SK-N-SH treated with all-trans-retinoic acid at 6 μM for 48 hours (cell line): ENCODE measurements around the gene MESP2.

Experiments
- ATAC-seq: fragments of 200-7000 bp; cut with Tn5 transposase; 3 replicates; pipeline ENCODE4 v1.9.1; 2020; ENCODE audit warnings: mild to moderate bottlenecking, moderate library complexity
- ARNTL ChIP-seq: fragments of 450-650 bp; formaldehyde crosslinking; IDR thresholded peaks from 2 replicates; pipeline ENCODE4 v1.5.0; 2020; ENCODE audit warnings: low read depth, mild to moderate bottlenecking, moderate library complexity, borderline replicate concordance
- BACH2 ChIP-seq: fragments of 250-450 bp; sonication (Bioruptor Pico); IDR thresholded peaks from 2 replicates; pipeline ENCODE4 v1.9.0; 2021; ENCODE audit warnings: mild to moderate bottlenecking, borderline replicate concordance
- CSDC2 ChIP-seq: fragments of 250-450 bp; sonication (Bioruptor Pico); IDR thresholded peaks from 2 replicates; pipeline ENCODE4 v1.5.0; 2020; ENCODE audit warnings: mild to moderate bottlenecking, moderate library complexity
- ESRRG ChIP-seq: fragments of 250-450 bp; sonication (Bioruptor Pico); IDR thresholded peaks from 2 replicates; pipeline ENCODE4 v1.6.1; 2021; ENCODE audit warnings: mild to moderate bottlenecking
- GLIS3 ChIP-seq: fragments of 250-450 bp; sonication (Bioruptor Pico); IDR thresholded peaks from 2 replicates; pipeline ENCODE4 v1.5.0; 2020; ENCODE audit warnings: mild to moderate bottlenecking, moderate library complexity
- ISL1 ChIP-seq: fragments of 250-450 bp; sonication (Bioruptor Pico); IDR thresholded peaks from 2 replicates; pipeline ENCODE4 v2.1.2; 2022; ENCODE audit warnings: mild to moderate bottlenecking, moderate library complexity
- OSR1 ChIP-seq: fragments of 250-450 bp; sonication (Bioruptor Pico); IDR thresholded peaks from 2 replicates; pipeline ENCODE4 v1.8.0; 2022; ENCODE audit warnings: moderate library complexity, mild to moderate bottlenecking, inconsistent platforms
- PPARA ChIP-seq: fragments of 250-450 bp; sonication (Bioruptor Pico); IDR thresholded peaks from 2 replicates; pipeline ENCODE4 v1.5.0; 2020; ENCODE audit warnings: mild to moderate bottlenecking, borderline replicate concordance
- RARB ChIP-seq: fragments of 250-450 bp; sonication (Bioruptor Pico); IDR thresholded peaks from 2 replicates; pipeline ENCODE4 v1.8.0; 2021; ENCODE audit warnings: mild to moderate bottlenecking, moderate library complexity
- SNAI2 ChIP-seq: fragments of 250-450 bp; sonication (Bioruptor Pico); IDR thresholded peaks from 2 replicates; pipeline ENCODE4 v1.5.0; 2020; ENCODE audit warnings: mild to moderate bottlenecking, moderate library complexity
- TCF4 ChIP-seq: fragments of 250-450 bp; sonication (Bioruptor Pico); IDR thresholded peaks from 2 replicates; pipeline ENCODE4 v1.8.0; 2021; ENCODE audit warnings: mild to moderate bottlenecking, moderate library complexity, borderline replicate concordance
- TOX ChIP-seq: fragments of 250-450 bp; sonication (Bioruptor Pico); IDR thresholded peaks from 2 replicates; pipeline ENCODE4 v1.8.0; 2021; ENCODE audit warnings: mild to moderate bottlenecking, moderate library complexity, borderline replicate concordance
- ZC3H10 ChIP-seq: fragments of 250-450 bp; sonication (Bioruptor Pico); IDR thresholded peaks from 2 replicates; pipeline ENCODE4 v1.5.1; 2021; ENCODE audit warnings: mild to moderate bottlenecking, moderate library complexity
- ZFP3 ChIP-seq: fragments of 250-450 bp; sonication (Bioruptor Pico); IDR thresholded peaks from 2 replicates; pipeline ENCODE4 v1.5.0; 2020; ENCODE audit warnings: mild to moderate bottlenecking, moderate library complexity
- ZNF565 ChIP-seq: fragments of 450-650 bp; formaldehyde crosslinking; conservative IDR thresholded peaks from 2 replicates; pipeline ENCODE4 v1.5.0; 2020; ENCODE audit warnings: low read depth, mild to moderate bottlenecking, moderate library complexity
- ZNF70 ChIP-seq: fragments of 450-650 bp; formaldehyde crosslinking; IDR thresholded peaks from 2 replicates; pipeline ENCODE4 v1.5.0; 2020; ENCODE audit warnings: mild to moderate bottlenecking, moderate library complexity
- ZNF8 ChIP-seq: fragments of 450-650 bp; formaldehyde crosslinking; IDR thresholded peaks from 2 replicates; pipeline ENCODE4 v1.5.0; 2020; ENCODE audit warnings: mild to moderate bottlenecking, moderate library complexity
- TF ChIP-seq, protein P1 (sequence below): fragments of 250-450 bp; sonication (Bioruptor Pico); IDR thresholded peaks from 2 replicates; pipeline ENCODE4 v1.5.0; 2020; ENCODE audit warnings: mild to moderate bottlenecking, moderate library complexity
- TF ChIP-seq, protein P2 (sequence below): fragments of 250-450 bp; sonication (Bioruptor Pico); IDR thresholded peaks from 2 replicates; pipeline ENCODE4 v1.5.1; 2021; ENCODE audit warnings: mild to moderate bottlenecking, moderate library complexity
- TF ChIP-seq, protein P3 (sequence below): fragments of 250-450 bp; sonication (Bioruptor Pico); IDR thresholded peaks from 2 replicates; pipeline ENCODE4 v1.5.1; 2020; ENCODE audit warnings: low read depth, mild to moderate bottlenecking, moderate library complexity
- TF ChIP-seq, protein P4 (sequence below): fragments of 250-450 bp; sonication (Bioruptor Pico); IDR thresholded peaks from 2 replicates; pipeline ENCODE4 v1.8.0; 2021; ENCODE audit warnings: low read depth, mild to moderate bottlenecking, moderate library complexity, borderline replicate concordance

Gene MESP2

DNA sequence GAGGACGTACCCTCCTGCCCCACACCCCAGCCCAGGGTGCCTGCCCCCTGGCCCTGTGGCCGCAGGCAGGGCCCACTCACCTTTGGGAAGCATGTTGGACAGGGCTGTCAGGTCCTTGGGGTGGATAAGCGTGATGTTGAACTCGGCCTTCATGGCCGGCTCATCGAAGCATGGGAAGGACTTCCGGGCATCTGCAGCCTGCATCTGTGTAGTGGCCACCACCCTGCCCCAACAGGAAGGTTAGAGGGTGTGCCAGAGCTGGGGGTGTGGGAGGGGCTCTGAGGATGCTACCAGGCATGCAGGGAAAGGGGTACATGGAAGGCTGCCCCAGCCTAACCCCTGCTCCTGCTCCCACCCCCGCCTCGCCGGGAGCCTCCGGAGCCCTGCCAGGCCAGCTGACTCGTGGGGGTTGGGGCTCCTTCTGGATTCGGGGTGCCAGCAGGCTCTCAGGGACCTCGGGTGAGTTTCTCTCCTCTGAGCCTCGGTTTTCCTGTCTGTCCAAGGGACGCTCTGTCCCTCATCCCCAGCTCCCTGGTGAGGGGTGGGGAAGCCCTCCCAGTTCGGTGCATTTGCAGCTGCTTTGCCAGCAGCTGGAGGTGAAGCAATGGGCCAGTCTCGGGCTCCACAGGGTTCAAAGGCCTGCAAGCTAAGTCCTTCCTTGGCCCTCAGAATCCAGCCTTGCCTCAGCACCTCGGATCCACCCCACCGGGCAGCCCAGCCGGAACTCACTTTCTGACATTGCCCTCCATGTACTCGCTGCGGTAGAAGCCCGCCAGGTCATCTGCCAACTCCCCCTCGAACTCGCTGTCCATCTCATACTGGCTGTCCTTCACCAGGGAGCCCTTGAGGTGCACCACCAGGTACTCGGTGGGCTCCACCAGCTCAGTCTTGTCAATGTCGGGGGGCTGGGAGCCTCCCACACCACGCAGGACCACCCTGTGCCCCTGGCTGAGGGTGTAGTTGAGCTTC lies 29.4 kb downstream of the MESP2 start:
- ATAC-seq: no peak
- TF ChIP-seq PPARA (CRISPR knock-in tag): no peak

DNA sequence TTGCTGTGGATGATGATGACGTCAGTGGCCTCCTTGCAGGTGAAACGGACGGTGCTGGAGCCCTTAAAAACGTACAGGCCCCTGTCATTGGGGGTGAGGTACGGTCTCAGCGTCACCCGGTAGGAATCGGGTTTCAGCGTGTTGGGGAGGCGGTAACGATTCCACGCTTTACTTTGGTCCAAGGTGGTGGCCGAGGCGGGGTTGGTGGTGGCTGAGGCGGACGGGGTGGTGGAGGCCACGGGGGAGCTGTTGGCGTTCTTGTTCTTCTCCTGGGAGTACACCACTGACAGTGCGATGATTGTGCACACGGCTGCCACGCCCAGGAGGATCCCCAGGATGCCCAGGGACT lies 30.1 kb downstream of the MESP2 start:
- no peak for TF ChIP-seq ISL1
- TF ChIP-seq, protein P1, sequence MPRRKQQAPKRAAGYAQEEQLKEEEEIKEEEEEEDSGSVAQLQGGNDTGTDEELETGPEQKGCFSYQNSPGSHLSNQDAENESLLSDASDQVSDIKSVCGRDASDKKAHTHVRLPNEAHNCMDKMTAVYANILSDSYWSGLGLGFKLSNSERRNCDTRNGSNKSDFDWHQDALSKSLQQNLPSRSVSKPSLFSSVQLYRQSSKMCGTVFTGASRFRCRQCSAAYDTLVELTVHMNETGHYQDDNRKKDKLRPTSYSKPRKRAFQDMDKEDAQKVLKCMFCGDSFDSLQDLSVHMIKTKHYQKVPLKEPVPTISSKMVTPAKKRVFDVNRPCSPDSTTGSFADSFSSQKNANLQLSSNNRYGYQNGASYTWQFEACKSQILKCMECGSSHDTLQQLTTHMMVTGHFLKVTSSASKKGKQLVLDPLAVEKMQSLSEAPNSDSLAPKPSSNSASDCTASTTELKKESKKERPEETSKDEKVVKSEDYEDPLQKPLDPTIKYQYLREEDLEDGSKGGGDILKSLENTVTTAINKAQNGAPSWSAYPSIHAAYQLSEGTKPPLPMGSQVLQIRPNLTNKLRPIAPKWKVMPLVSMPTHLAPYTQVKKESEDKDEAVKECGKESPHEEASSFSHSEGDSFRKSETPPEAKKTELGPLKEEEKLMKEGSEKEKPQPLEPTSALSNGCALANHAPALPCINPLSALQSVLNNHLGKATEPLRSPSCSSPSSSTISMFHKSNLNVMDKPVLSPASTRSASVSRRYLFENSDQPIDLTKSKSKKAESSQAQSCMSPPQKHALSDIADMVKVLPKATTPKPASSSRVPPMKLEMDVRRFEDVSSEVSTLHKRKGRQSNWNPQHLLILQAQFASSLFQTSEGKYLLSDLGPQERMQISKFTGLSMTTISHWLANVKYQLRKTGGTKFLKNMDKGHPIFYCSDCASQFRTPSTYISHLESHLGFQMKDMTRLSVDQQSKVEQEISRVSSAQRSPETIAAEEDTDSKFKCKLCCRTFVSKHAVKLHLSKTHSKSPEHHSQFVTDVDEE (CRISPR knock-in tag): no peak
- no peak for TF ChIP-seq TOX (CRISPR knock-in tag)
- no peak for TF ChIP-seq CSDC2
- TF ChIP-seq, protein P2, sequence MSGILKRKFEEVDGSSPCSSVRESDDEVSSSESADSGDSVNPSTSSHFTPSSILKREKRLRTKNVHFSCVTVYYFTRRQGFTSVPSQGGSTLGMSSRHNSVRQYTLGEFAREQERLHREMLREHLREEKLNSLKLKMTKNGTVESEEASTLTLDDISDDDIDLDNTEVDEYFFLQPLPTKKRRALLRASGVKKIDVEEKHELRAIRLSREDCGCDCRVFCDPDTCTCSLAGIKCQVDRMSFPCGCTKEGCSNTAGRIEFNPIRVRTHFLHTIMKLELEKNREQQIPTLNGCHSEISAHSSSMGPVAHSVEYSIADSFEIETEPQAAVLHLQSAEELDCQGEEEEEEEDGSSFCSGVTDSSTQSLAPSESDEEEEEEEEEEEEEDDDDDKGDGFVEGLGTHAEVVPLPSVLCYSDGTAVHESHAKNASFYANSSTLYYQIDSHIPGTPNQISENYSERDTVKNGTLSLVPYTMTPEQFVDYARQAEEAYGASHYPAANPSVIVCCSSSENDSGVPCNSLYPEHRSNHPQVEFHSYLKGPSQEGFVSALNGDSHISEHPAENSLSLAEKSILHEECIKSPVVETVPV (CRISPR knock-in tag): no peak
- TF ChIP-seq ARNTL (CRISPR knock-in tag): no peak
- TF ChIP-seq, protein P3, sequence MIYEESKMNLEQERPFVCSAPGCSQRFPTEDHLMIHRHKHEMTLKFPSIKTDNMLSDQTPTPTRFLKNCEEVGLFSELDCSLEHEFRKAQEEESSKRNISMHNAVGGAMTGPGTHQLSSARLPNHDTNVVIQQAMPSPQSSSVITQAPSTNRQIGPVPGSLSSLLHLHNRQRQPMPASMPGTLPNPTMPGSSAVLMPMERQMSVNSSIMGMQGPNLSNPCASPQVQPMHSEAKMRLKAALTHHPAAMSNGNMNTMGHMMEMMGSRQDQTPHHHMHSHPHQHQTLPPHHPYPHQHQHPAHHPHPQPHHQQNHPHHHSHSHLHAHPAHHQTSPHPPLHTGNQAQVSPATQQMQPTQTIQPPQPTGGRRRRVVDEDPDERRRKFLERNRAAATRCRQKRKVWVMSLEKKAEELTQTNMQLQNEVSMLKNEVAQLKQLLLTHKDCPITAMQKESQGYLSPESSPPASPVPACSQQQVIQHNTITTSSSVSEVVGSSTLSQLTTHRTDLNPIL: no peak
- no peak for TF ChIP-seq SNAI2 (CRISPR knock-in tag)
- TF ChIP-seq RARB (CRISPR knock-in tag): no peak
- no peak for TF ChIP-seq PPARA (CRISPR knock-in tag)
- no peak for TF ChIP-seq ESRRG (CRISPR knock-in tag)
- TF ChIP-seq ZNF565 (CRISPR knock-in tag): no peak
- no peak for TF ChIP-seq TCF4 (CRISPR knock-in tag)
- TF ChIP-seq, protein P4, sequence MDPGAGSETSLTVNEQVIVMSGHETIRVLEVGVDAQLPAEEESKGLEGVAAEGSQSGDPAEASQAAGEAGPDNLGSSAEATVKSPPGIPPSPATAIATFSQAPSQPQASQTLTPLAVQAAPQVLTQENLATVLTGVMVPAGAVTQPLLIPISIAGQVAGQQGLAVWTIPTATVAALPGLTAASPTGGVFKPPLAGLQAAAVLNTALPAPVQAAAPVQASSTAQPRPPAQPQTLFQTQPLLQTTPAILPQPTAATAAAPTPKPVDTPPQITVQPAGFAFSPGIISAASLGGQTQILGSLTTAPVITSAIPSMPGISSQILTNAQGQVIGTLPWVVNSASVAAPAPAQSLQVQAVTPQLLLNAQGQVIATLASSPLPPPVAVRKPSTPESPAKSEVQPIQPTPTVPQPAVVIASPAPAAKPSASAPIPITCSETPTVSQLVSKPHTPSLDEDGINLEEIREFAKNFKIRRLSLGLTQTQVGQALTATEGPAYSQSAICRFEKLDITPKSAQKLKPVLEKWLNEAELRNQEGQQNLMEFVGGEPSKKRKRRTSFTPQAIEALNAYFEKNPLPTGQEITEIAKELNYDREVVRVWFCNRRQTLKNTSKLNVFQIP (CRISPR knock-in tag): no peak
- no peak for TF ChIP-seq ZNF70 (CRISPR knock-in tag)
- TF ChIP-seq GLIS3 (CRISPR knock-in tag): no peak
- no peak for TF ChIP-seq OSR1 (CRISPR knock-in tag)

DNA sequence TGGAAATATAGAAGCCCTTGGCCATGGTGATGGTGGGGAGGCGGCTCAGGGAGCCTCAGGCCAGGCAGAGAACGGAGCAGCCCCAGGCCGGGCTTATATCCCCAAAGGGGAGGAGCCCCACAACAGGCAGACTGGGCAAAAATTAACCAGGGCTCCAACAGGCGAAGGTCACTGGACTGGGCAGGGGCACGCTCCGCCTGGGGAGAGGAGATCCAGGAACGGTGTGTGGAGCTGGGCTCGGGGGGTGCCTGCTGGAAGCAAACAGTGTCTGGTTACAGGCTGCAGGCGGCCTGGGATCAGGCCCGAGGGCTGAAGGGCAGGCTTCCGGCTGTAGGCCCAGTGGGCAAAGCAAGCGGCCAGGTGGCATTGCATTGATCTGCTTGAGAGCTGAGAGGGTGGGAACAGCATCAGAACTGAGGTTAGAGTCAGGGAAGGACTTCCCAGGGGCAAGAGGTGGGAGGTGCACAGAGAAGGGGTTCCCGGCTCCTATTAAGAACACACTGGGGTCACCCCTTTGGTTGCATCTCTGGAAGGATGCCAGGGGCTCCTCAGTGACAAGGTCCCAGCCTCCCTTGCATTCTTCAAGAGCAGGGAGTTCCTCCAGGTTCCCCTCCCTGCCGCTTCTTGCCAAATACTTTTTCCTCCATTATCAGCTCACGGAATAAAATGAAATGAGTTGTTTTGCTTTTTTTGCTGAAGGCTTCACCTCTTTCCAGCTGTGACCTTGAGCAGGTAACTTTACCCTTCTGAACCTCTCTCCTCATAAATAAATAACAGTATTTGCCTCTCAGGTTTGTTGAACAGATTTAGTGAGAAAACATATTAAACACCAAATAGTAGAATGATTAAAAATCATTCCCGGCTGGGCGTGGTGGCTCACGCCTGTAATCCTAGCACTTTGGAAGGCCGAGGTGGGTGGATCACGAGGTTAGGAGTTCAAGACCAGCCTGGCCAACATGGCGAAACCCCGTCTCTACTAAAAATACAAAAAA lies 30.7 kb downstream of the MESP2 start:
- ATAC-seq: no peak
- TF ChIP-seq ESRRG (CRISPR knock-in tag) (no peak), CSDC2 (no peak), ZFP3 (CRISPR knock-in tag) (no peak), ZNF565 (CRISPR knock-in tag) (no peak), ZC3H10 (CRISPR knock-in tag) (no peak), ISL1 (no peak), OSR1 (CRISPR knock-in tag) (no peak), ZNF8 (CRISPR knock-in tag) (no peak), BACH2 (CRISPR knock-in tag) (no peak), ARNTL (CRISPR knock-in tag) (no peak), ZNF70 (CRISPR knock-in tag) (no peak)
- TF ChIP-seq, protein P4 (CRISPR knock-in tag): no peak
- TF ChIP-seq, protein P2 (CRISPR knock-in tag): no peak
- TF ChIP-seq, protein P1 (CRISPR knock-in tag): no peak

More for the DNA sequence above, 30.1 kb downstream of the MESP2 start:
- ATAC-seq: no peak
